Measurements from ENCODE around the gene IFT88.

The IFT88 gene, protein sequence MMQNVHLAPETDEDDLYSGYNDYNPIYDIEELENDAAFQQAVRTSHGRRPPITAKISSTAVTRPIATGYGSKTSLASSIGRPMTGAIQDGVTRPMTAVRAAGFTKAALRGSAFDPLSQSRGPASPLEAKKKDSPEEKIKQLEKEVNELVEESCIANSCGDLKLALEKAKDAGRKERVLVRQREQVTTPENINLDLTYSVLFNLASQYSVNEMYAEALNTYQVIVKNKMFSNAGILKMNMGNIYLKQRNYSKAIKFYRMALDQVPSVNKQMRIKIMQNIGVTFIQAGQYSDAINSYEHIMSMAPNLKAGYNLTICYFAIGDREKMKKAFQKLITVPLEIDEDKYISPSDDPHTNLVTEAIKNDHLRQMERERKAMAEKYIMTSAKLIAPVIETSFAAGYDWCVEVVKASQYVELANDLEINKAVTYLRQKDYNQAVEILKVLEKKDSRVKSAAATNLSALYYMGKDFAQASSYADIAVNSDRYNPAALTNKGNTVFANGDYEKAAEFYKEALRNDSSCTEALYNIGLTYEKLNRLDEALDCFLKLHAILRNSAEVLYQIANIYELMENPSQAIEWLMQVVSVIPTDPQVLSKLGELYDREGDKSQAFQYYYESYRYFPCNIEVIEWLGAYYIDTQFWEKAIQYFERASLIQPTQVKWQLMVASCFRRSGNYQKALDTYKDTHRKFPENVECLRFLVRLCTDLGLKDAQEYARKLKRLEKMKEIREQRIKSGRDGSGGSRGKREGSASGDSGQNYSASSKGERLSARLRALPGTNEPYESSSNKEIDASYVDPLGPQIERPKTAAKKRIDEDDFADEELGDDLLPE

DNA sequence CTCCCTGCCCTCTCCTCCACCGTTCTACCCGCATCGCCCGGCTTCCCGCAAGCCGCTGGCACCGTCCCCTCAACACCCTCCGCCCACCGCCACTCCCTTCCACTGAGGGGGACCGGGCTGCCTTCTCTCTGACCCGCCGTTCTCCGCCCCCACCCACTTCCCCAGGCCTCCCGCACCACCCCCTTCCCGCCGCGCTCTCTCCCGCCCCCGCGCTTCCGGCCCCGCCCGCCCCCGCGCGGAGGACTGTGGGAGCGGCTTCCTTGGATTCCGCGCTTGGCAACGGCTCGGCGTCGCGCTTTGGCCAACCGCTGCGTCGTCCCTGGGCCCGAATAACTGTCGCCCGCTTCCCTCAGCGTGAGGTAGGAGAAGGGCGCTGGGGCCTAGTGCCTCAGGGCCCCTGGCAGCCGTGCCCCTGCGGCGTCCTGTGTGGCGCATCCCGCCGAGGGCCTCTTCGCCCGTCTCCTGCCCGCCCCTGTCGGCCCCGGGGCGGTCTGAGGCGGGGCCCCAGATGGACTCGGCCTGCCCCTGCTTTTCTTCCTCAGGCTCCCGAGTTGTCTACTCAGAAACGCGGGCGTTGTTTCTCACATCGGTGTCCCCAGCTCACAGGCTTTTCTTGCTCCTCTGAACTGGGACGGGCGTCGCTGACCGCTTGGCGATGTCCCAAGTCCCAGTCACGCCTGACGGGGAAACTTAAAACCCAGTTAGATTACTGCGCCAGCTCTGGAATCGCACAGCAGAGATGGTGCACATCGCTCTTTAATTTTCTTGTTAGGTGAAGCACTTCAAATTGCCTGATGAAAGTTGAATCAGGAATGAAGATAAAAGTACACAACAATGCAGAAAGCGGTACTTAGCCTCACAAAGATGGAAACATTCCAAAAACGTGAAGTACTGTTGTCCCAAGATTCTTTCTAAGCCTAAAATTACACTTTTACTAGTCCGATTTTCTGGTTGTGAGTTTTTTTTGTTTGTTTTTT is at the start of gene IFT88:
Gene IFT88, plus strand, starts transcription at position 260 of the 977 bp plus-strand sequence. CDS start 7,229 bp downstream, outside the sequence.
- peak within 1 kb of the TSS; percentile 88 for H3K27ac ChIP-seq
- peak within 1 kb of the TSS; percentile 99 for H3K4me3 ChIP-seq
- peaks cover 3% of the 10 kb centered on the region; the same call in 1 of the 2 replicates for H3K9me3 ChIP-seq (ENCODE audit: low read depth, low read length)
- no peak for TF ChIP-seq EZH2 (IDR thresholded peaks at IDR 0.05)
- TF ChIP-seq POLR2AphosphoS5 (IDR thresholded peaks at IDR 0.05; ENCODE audit: borderline replicate concordance, low read depth, low read length): peak; percentile 83; the same call in 1 of the 2 replicates
- TF ChIP-seq FOXP2 (optimal IDR thresholded peaks at IDR 0.05; ENCODE audit: control extremely low read depth, extremely low read length, insufficient read depth): peak; percentile 53
- H3K36me3 ChIP-seq (ENCODE audit: insufficient read depth, low read length): no peaks in the 10 kb centered on the region
- no peak for DNase-seq (ENCODE audit: low read depth, low spot score)
- peak within 1 kb of the TSS; percentile 96 for H3K9ac ChIP-seq (ENCODE audit: insufficient read length)

DNA sequence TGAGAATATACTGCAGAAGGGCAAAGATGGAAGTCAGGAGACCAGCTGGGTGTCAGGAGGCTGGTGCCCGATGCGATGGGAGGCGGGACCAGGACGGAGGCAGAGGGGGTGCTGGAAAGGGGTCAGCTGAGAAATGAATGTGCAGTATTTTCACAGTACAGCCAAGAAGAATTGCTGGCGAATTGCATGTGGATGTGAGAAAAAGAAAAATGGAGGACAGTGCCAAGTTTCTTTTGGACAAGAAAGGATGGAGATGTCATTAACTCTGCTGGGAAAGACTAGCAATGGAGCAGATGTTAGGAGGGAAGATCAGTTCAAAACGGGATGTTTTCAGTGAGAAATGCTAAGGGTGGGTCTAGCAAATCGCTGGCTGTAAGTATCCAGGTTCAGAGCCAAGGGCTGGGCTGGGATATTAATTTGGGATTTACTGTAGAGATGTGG is 48.3 kb upstream of the IFT88 start:
- H3K36me3 ChIP-seq (ENCODE audit: insufficient read depth, low read length): no peaks in the 10 kb centered on the region
- H3K27ac ChIP-seq: no peak overlapping the region
- no peak overlapping the region for H3K4me3 ChIP-seq
- TF ChIP-seq POLR2AphosphoS5 (IDR thresholded peaks at IDR 0.05; ENCODE audit: borderline replicate concordance, low read depth, low read length) (no peak), EZH2 (IDR thresholded peaks at IDR 0.05) (no peak), FOXP2 (optimal IDR thresholded peaks at IDR 0.05; ENCODE audit: control extremely low read depth, extremely low read length, insufficient read depth) (no peak)
- no peak for DNase-seq (ENCODE audit: low read depth, low spot score)
- no peak overlapping the region for H3K9ac ChIP-seq (ENCODE audit: insufficient read length)
- no peaks in the 10 kb centered on the region for H3K9me3 ChIP-seq (ENCODE audit: low read depth, low read length)

DNA sequence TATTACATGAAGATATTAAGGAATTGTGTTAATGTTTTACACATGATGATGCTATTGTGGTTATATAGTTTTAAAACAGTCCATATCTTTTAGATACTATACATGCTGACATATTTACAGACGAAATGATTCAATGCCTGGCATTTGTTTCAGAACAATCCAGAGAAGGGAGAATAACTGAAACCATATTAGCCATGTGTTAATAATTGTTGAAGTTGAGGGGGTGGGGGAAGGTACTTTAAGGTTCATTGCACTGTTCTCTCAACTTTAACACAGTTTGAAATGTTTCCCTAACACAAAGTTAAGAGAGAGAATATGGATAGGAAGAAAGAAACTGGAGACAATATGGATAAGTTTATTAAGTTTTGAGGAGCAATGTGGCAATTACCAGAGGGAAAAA is 47.1 kb upstream of the IFT88 start:
- Histone ChIP-seq H3K36me3 (ENCODE audit: insufficient read depth, low read length) (no peaks in the 10 kb centered on the region), H3K27ac (no peak overlapping the region), H3K4me3 (no peak overlapping the region), H3K9me3 (ENCODE audit: low read depth, low read length) (no peaks in the 10 kb centered on the region), H3K9ac (ENCODE audit: insufficient read length) (no peak overlapping the region)
- TF ChIP-seq EZH2 (IDR thresholded peaks at IDR 0.05) (no peak), FOXP2 (optimal IDR thresholded peaks at IDR 0.05; ENCODE audit: control extremely low read depth, extremely low read length, insufficient read depth) (no peak), POLR2AphosphoS5 (IDR thresholded peaks at IDR 0.05; ENCODE audit: borderline replicate concordance, low read depth, low read length) (no peak)
- no peak for DNase-seq (ENCODE audit: low read depth, low spot score)

DNA sequence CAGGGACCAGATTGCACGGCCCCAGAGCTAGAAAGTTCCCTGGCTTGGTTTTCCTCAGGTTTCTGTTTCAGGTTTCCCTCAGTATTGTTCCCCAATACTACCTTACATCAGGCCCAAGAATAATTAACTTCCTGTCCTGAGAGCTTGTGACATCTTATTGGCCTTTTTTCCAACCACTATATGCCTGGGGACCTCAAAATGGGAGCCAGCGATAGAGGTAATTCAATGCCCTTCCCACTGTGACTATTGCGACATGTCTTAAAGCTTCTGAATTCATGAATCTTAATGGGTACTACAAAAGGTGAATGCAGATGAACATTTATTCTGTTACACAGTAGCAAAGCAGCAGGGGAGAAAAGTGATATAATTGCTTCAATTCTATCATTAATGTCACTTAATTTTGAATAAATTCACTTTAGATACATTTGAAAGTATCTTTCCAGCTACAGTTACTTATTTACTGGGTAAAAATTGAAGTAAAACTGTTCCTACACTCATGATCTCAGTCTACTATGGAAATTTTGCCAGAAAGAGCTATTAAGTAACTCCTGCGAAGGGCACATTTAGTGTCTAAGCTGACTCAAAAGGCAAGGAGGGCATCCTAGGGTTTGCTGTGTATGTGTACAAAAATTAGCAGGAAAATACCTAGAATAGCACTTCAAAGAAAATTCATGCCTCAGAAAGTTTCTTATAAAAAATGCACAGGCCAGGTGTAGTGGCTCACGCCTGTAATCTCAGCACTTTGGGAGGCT is 45.4 kb upstream of the IFT88 start:
- H3K36me3 ChIP-seq (ENCODE audit: insufficient read depth, low read length): no peaks in the 10 kb centered on the region
- H3K9me3 ChIP-seq (ENCODE audit: low read depth, low read length): no peaks in the 10 kb centered on the region
- peak overlapping the region; percentile 14; the same call in 1 of the 2 replicates for H3K4me3 ChIP-seq
- DNase-seq (ENCODE audit: low read depth, low spot score): peak; percentile 77
- TF ChIP-seq POLR2AphosphoS5 (IDR thresholded peaks at IDR 0.05; ENCODE audit: borderline replicate concordance, low read depth, low read length): no peak
- TF ChIP-seq FOXP2 (optimal IDR thresholded peaks at IDR 0.05; ENCODE audit: control extremely low read depth, extremely low read length, insufficient read depth): no peak
- no peak for TF ChIP-seq EZH2 (IDR thresholded peaks at IDR 0.05)
- no peak overlapping the region for H3K9ac ChIP-seq (ENCODE audit: insufficient read length)
- H3K27ac ChIP-seq: peak overlapping the region; percentile 67; the same call in 1 of the 2 replicates

DNA sequence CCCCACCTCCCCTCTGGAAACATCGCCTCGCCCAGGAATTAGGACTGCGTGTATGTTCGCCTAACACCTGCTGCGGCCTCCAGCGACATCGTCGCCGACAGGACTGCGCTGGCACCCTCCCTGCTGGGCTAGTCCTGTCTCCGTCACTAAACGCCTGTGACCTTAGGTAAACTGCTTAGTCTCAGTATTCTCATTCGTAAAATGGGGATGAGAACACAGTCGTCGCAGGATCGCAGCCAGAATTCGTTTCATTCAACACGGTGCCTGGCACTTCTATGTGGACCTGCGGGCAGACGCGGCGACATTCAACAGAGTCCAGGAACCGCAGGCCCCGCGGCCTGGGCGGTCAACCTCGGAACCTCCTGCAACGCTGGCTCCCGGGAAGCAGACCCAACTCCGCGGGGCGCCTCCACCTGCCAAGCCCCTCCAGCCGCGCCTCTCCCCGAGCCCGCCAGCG is 41.8 kb upstream of the IFT88 start:
- Histone ChIP-seq H3K9ac (ENCODE audit: insufficient read length) (peak overlapping the region; percentile 80), H3K36me3 (ENCODE audit: insufficient read depth, low read length) (no peaks in the 10 kb centered on the region), H3K4me3 (peak overlapping the region; percentile 91), H3K9me3 (ENCODE audit: low read depth, low read length) (no peaks in the 10 kb centered on the region), H3K27ac (no peak overlapping the region)
- no peak for DNase-seq (ENCODE audit: low read depth, low spot score)
- TF ChIP-seq POLR2AphosphoS5 (IDR thresholded peaks at IDR 0.05; ENCODE audit: borderline replicate concordance, low read depth, low read length) (no peak), FOXP2 (optimal IDR thresholded peaks at IDR 0.05; ENCODE audit: control extremely low read depth, extremely low read length, insufficient read depth) (no peak), EZH2 (IDR thresholded peaks at IDR 0.05) (no peak)

DNA sequence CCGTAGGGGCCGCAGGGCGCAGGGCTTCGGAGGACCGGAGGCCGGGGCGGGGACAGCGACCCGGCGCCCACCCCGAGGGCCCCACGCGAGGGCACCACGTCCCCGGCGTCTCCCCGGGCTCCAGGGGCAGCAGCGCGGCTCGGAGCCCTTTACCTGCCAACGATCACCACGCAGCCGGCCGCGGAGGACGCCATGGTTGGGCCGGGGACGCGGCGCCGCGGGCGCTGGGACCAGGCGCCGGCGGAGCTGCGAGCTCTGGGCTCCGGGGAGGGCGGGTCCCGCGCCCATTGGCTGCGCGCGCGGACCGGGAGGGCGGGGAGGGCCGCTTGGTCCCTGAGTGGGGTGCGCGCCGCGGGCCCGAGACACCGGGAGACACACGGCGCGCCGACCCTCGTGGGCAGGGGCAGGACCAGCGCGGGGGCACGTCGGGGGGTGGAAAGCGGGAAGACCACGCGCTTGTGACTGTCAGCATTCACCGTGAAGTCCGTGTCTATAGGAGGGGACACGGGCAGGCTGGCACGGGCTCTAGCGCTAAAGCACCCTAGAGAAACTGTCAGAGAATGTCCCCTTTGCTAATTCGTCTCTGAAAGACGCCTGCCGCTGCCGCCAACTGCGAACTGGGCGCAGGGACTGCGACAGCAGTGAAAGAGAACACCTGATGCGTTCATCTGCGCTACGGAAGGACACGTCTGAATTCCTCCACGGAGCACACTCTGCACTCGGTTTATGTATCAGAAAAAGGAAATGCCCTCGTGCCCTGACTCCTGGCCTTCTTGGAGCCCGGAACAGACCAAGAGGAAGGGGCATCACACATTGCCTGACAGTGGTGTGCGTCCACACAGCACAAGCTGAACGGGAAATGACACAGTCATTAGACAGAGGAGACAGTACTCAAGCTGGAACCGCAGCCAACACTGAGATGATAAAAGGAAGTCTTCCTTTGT is 41.1 kb upstream of the IFT88 start, which contains the start of gene CRYL1:
Gene CRYL1, minus strand, starts transcription at position 257 of the 944 bp plus-strand sequence. Its CDS starts 63 bp downstream, at position 194.
- no peak for TF ChIP-seq FOXP2 (optimal IDR thresholded peaks at IDR 0.05; ENCODE audit: control extremely low read depth, extremely low read length, insufficient read depth)
- TF ChIP-seq POLR2AphosphoS5 (IDR thresholded peaks at IDR 0.05; ENCODE audit: borderline replicate concordance, low read depth, low read length): peak; percentile 66; the same call in 1 of the 2 replicates
- no peak for TF ChIP-seq EZH2 (IDR thresholded peaks at IDR 0.05)
- Histone ChIP-seq H3K9me3 (ENCODE audit: low read depth, low read length) (no peaks in the 10 kb centered on the region), H3K9ac (ENCODE audit: insufficient read length) (peak within 1 kb of the TSS; percentile 80), H3K36me3 (ENCODE audit: insufficient read depth, low read length) (no peaks in the 10 kb centered on the region), H3K27ac (no peak within 1 kb of the TSS), H3K4me3 (peak within 1 kb of the TSS; percentile 91)
- no peak for DNase-seq (ENCODE audit: low read depth, low spot score)

All from SK-N-MC (cell line).